Islet of Langerhans (tissue), 1 donor: ENCODE results near the gene WDFY4.

ENCODE experiments used
- FAIRE-seq: peaks from one replicate; lab custom pipeline; 2011; peaks lifted over from hg19 to GRCh38; lab: Jason Lieb, UNC

The WDFY4 gene

GRCh38 chr10:48690791-48691660 is 6.4 kb downstream of the WDFY4 start:
- FAIRE-seq = no peak

DNA sequence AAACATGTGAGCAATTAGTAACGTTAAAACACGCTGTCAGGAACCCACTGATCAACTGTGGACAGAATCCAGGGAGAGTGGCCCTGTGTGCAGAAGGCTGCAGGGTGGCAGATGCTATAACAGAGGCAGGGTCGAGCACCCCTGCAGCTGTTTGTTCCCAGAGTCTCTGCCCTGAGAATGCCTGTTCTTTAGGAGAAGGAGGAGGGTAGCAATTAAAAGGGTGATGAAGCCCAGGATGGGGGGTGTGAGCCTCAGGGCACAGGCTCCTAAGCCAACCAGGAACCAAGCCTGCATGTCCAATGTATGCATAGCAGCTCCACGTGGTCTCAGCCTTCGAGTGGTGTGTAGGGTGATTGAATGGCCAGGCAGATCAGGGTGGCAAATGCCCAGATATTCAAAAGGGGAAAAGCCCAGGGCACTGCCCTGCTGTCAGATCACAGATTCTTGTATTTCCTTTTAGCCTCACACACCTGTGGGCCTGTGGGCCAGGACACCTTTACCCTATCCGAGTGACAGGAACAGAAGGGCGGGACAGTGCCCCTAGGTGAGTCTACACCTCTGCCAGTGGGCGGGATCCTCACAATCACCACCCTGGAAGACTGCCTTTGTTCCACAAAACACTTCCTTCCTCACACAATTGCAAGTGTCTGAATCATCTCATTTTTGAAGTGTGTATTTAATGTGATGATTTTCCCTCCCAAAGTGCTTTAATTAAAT is 7.3 kb downstream of the WDFY4 start:
- FAIRE-seq = no peak

DNA sequence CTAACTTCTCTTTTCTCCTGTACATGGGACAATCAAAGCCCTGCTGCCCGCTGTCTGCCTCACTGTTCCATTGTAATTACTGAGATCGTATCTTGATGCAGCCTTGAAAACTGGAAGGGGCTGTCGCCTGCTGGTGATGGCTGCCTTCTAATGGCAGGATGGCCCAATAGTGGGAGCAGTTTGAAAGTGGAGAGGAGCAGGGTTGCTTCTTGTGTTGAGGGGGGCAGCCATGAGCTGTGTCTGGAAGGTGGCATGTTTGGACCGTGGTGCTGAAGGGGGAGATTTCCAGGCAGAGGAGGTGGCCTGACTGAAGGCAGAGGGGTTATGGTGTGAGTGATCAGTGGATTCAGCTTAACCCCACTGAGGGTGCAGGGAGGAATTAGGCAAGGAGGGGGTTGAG is 8.1 kb downstream of the WDFY4 start:
- no peak for FAIRE-seq

- no peak for FAIRE-seq
These were observed 8.5 kb downstream of the WDFY4 start for GRCh38 chr10:48693206-48693605.

GRCh38 chr10:48694371-48695030 is 9.8 kb downstream of the WDFY4 start:
- FAIRE-seq = no peak

- no peak for FAIRE-seq
These were observed 11.2 kb downstream of the WDFY4 start for GRCh38 chr10:48695636-48696534.

GRCh38 chr10:48696535-48696873 is 11.8 kb downstream of the WDFY4 start:
- FAIRE-seq = no peak

- FAIRE-seq = no peak
These were observed 12.4 kb downstream of the WDFY4 start for GRCh38 chr10:48697091-48697490.

DNA sequence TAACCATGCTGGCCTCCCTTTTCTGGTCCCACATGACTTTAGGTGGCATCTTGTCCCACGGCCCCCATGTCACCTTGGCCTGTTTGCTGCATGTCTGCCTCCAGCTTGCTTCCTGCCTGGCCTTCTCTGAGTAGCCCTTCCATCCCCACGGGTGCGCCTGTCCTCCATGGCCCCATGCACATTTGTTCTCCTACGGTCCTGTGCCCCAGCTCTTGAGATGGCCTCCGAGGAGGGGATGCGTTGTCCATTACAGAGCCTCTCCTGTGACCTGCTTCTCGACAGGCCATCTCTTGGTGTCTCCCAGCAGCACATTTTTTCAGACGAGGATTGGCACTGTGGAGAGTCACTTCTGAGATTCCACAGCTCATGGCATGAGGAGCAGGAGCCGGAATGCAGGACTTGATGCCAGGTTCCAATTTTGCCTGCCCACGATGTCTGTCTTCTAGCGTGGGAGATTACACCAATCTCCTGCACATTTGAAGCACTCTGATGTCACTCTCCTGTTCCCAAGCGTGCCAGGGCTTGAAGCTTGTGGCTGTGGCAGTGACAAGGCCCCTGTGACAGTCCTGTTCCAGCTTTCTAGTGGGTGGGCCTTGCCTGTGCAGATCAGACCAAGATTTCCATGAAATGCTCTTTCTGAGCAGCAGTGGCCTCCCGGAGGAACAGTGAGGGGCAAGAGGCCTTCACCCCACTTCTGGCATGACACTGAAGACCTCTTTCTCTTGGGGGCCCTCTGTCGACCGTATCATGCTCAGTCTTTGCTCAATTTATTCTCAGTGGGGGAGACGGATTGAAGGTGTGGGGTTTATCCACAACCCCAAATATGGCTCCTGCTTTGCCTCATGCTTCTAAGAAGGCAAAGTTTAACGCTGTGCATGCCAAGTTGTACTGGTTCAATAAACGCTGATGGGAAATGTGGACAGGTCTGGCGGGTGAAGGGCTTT is 13.4 kb downstream of the WDFY4 start:
- no peak for FAIRE-seq

GRCh38 chr10:48699011-48699627 is 14.4 kb downstream of the WDFY4 start:
- no peak for FAIRE-seq

GRCh38 chr10:48700071-48700470 is 15.4 kb downstream of the WDFY4 start:
- FAIRE-seq = no peak

GRCh38 chr10:48700493-48700892 is 15.8 kb downstream of the WDFY4 start:
- FAIRE-seq = no peak

GRCh38 chr10:48701139-48701901 is 16.6 kb downstream of the WDFY4 start:
- FAIRE-seq = no peak

GRCh38 chr10:48701941-48702340 is 17.3 kb downstream of the WDFY4 start:
- FAIRE-seq = no peak

DNA sequence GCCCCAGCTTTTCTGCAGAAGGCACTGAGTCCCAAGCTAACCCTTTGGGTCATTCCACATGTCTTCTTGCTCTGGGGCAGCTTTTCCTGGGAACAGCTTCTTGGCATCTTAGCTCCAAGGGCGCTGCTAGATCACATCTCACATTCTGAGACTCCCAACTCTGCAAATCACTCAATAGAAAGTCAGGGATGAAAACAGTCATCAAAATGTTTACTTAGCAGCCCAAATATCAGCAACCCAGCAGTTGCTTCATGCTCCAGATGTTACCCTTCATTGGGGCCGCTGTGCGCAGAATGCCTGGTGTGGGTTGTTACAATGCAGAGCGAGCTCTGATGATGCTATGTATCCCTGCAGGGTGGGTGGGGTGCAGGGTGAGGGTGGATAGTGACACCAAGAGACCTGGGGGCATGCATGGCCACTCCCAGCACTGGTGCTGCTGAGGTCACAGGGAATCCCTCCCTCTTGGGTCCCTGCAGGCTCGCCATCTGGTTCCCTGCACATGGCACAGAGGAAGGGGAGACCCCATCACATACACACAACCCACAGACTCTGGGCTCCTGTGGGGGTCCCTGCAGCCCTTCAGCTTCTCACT is 19.0 kb downstream of the WDFY4 start:
- FAIRE-seq = no peak

- FAIRE-seq = no peak
These were observed 19.5 kb downstream of the WDFY4 start for GRCh38 chr10:48704156-48704555.

GRCh38 chr10:48705401-48705938 is 20.8 kb downstream of the WDFY4 start:
- no peak for FAIRE-seq

GRCh38 chr10:48707472-48707871 is 22.8 kb downstream of the WDFY4 start:
- no peak for FAIRE-seq

DNA sequence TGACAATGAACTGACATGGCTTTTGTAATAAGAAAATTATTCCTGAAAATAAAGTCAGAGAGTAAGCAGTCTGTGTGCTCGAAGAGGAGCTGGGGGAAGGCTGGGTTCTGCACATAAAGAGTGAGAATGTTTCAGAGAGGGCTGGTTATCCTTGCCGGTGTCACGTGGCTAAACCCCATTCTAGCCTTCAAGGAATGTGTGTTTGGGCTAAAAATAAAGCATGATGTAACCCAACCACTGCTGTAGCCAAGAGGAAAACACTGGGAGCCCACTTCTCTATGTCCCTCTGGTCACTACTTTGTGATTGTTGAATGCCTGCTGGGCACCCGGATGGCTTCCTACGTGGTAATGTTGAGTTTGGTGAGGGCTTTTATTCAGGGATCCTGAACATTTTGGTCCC is 23.5 kb downstream of the WDFY4 start:
- no peak for FAIRE-seq
